IMR-90 (cell line): Measurements from ENCODE around the gene TMEM63B.

Source experiments
- BHLHE40 ChIP-seq: fragments of 150-350 bp; IDR thresholded peaks from 2 replicates; pipeline ENCODE4 v1.6.1; 2016; ENCODE audit warnings: mild to moderate bottlenecking, low read depth, low read length
- CEBPB ChIP-seq: IDR thresholded peaks from 2 replicates; pipeline ENCODE4 v1.6.1; 2012; ENCODE audit warnings: low read depth, low read length, improper control_type of control experiment
- CHD1 ChIP-seq: IDR thresholded peaks from 2 replicates; pipeline ENCODE4 v1.6.1; 2012; ENCODE audit warnings: low read depth, low read length, improper control_type of control experiment
- CTCF ChIP-seq: conservative IDR thresholded peaks from 2 replicates; pipeline ENCODE4 v1.5.1; 2012; ENCODE audit warnings: mild to moderate bottlenecking, low read depth, low read length, improper control_type of control experiment
- FOS ChIP-seq: fragments of 150-350 bp; IDR thresholded peaks from 2 replicates; pipeline ENCODE4 v1.6.1; 2016; ENCODE audit warnings: low read depth, low read length
- MXI1 ChIP-seq: IDR thresholded peaks from 2 replicates; pipeline ENCODE4 v1.6.1; 2012; ENCODE audit warnings: low read depth, mild to moderate bottlenecking, low read length, moderate library complexity, borderline replicate concordance
- POLR2A ChIP-seq: IDR thresholded peaks from 2 replicates; pipeline ENCODE4 v1.6.1; 2012; ENCODE audit warnings: mild to moderate bottlenecking, low read depth, low read length
- RAD21 ChIP-seq: IDR thresholded peaks from 2 replicates; pipeline ENCODE4 v1.6.1; 2012; ENCODE audit warnings: low read length, improper control_type of control experiment
- RFX5 ChIP-seq: IDR thresholded peaks from 2 replicates; pipeline ENCODE4 v1.8.0; 2012; ENCODE audit warnings: low read depth, mild to moderate bottlenecking, low read length, moderate library complexity
- SMC3 ChIP-seq: fragments of 150-350 bp; IDR thresholded peaks from 2 replicates; pipeline ENCODE4 v1.6.1; 2016; ENCODE audit warnings: low read depth, mild to moderate bottlenecking, antibody characterized with exemption, low read length, moderate library complexity
- USF2 ChIP-seq: fragments of 150-350 bp; IDR thresholded peaks from 2 replicates; pipeline ENCODE4 v1.6.1; 2017; ENCODE audit warnings: mild to moderate bottlenecking, antibody characterized with exemption, low read length, low read depth
- TF ChIP-seq, protein P1 (sequence below): fragments of 150-350 bp; IDR thresholded peaks from 2 replicates; pipeline ENCODE4 v1.6.1; 2016; ENCODE audit warnings: low read depth, mild to moderate bottlenecking, low read length, moderate library complexity, borderline replicate concordance

GRCh38 chr6:44119704-44120262 lies 7.6 kb upstream of the TMEM63B start:
- no peak for TF ChIP-seq SMC3
- no peak for TF ChIP-seq POLR2A
- no peak for TF ChIP-seq CTCF
- TF ChIP-seq RFX5: no peak
- TF ChIP-seq, protein P1, sequence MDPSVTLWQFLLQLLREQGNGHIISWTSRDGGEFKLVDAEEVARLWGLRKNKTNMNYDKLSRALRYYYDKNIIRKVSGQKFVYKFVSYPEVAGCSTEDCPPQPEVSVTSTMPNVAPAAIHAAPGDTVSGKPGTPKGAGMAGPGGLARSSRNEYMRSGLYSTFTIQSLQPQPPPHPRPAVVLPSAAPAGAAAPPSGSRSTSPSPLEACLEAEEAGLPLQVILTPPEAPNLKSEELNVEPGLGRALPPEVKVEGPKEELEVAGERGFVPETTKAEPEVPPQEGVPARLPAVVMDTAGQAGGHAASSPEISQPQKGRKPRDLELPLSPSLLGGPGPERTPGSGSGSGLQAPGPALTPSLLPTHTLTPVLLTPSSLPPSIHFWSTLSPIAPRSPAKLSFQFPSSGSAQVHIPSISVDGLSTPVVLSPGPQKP: no peak
- no peak for TF ChIP-seq FOS
- TF ChIP-seq RAD21: no peak
- TF ChIP-seq BHLHE40: no peak
- TF ChIP-seq USF2: no peak
- TF ChIP-seq CEBPB: no peak
- TF ChIP-seq CHD1: no peak
- TF ChIP-seq MXI1: no peak
